Brain microvascular endothelial cell (primary cell): ENCODE results near the gene ICA1.

Experiments
- DNase-seq: peaks from one replicate; pipeline ENCODE4 v3.0.0-alpha.2; 2020
- H3K27ac ChIP-seq: fragments of 250-450 bp; sonication (Bioruptor Pico); 2 replicates; pipeline ENCODE4 v1.5.1; 2020; ENCODE audit warnings: mild to moderate bottlenecking, moderate library complexity
- H3K27me3 ChIP-seq: fragments of 250-450 bp; sonication (Bioruptor Pico); replicated peaks from 2 replicates; pipeline ENCODE4 v1.5.1; 2020; ENCODE audit warnings: mild to moderate bottlenecking
- H3K36me3 ChIP-seq: fragments of 250-450 bp; sonication (Bioruptor Pico); replicated peaks from 2 replicates; pipeline ENCODE4 v1.5.1; 2020; ENCODE audit warnings: mild to moderate bottlenecking
- H3K4me3 ChIP-seq: 2 replicates; pipeline ENCODE4 v1.5.1; 2011; ENCODE audit warnings: low read depth, mild to moderate bottlenecking, control low read depth, low read length, moderate library complexity
- in situ Hi-C: cut with HindIII; loops from 2 replicates; pipeline ENCODE4 v1.10.0; 2017; ENCODE audit warnings: low sequenced_read_pairs, low pct_ligation_motif_present
- TF ChIP-seq, protein P1 (sequence below): IDR thresholded peaks from 2 replicates; pipeline ENCODE4 v1.5.1; 2011; ENCODE audit warnings: low read depth, mild to moderate bottlenecking, moderate library complexity, low read length, control low read depth, inconsistent platforms; ENCODE audit errors: missing control alignments

ICA1 gene

DNA sequence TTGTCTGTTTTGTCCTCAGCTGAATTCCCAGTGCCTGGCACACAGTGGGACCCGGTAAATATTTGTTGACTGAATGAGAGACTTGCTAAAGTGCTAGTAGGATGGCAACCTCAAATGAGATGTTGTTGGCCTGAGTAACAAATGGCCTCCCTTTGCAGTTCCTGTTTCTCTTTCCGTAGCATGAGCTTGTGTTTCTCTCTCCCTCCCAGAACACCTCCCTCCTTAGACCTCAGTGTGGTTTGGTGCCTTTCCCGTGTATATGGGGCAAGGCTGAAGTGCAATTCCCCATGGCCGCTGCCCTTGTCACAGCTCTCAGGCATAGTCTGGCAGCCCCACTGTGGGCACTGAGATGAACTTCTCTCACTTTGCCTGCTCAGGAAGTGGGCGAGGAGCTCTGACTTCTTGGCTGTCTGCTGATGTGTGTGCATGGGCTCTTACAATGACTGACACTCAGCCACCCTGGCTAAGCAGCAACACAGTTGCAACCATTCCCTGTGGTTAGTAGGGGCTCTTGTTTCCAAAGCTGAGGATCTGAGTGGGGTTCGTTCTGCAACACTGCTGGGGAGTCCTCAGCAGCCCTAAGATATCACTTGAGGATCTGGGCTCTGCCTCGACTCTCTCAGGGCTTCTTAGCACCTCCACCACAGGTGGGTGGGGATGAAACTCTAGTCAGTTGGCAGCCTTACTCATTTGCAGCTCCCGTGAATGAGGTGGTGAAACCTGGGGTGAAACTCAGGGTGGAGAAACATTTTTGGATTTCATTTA lies 136.1 kb downstream of the ICA1 start:
- in situ Hi-C loops, result no loop called here
- no peak for DNase-seq
- Histone ChIP-seq H3K4me3 (no peak overlapping the region), H3K27me3 (no peaks in the 10 kb centered on the region), H3K36me3 (no peaks in the 10 kb centered on the region), H3K27ac (no peak overlapping the region)
- TF ChIP-seq, protein P1, sequence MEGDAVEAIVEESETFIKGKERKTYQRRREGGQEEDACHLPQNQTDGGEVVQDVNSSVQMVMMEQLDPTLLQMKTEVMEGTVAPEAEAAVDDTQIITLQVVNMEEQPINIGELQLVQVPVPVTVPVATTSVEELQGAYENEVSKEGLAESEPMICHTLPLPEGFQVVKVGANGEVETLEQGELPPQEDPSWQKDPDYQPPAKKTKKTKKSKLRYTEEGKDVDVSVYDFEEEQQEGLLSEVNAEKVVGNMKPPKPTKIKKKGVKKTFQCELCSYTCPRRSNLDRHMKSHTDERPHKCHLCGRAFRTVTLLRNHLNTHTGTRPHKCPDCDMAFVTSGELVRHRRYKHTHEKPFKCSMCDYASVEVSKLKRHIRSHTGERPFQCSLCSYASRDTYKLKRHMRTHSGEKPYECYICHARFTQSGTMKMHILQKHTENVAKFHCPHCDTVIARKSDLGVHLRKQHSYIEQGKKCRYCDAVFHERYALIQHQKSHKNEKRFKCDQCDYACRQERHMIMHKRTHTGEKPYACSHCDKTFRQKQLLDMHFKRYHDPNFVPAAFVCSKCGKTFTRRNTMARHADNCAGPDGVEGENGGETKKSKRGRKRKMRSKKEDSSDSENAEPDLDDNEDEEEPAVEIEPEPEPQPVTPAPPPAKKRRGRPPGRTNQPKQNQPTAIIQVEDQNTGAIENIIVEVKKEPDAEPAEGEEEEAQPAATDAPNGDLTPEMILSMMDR, result no peak

DNA sequence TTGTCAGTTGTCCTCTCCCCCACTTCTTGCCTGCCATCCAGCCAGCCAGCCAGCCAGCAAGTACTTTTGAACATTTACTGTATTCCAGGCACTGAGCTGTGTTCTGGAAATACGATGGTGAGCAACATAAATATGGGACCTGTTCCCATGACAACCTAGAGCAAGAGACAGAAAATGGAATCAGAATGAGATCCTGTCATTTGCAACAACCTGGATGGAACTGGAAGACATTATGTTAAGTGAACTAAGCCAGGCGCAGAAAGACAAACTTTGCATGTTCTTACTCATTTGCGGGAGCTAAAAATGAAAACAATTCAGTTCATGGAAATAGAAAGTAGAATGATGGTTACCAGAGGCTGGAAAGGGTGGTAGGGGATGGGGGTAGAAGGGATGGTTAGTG lies 140.7 kb downstream of the ICA1 start:
- H3K27ac ChIP-seq, result no peak overlapping the region
- no peaks in the 10 kb centered on the region for H3K36me3 ChIP-seq
- in situ Hi-C loops, result no loop called here
- TF ChIP-seq, protein P1, result no peak
- no peak for DNase-seq
- H3K4me3 ChIP-seq, result no peak overlapping the region
- H3K27me3 ChIP-seq, result no peaks in the 10 kb centered on the region

DNA sequence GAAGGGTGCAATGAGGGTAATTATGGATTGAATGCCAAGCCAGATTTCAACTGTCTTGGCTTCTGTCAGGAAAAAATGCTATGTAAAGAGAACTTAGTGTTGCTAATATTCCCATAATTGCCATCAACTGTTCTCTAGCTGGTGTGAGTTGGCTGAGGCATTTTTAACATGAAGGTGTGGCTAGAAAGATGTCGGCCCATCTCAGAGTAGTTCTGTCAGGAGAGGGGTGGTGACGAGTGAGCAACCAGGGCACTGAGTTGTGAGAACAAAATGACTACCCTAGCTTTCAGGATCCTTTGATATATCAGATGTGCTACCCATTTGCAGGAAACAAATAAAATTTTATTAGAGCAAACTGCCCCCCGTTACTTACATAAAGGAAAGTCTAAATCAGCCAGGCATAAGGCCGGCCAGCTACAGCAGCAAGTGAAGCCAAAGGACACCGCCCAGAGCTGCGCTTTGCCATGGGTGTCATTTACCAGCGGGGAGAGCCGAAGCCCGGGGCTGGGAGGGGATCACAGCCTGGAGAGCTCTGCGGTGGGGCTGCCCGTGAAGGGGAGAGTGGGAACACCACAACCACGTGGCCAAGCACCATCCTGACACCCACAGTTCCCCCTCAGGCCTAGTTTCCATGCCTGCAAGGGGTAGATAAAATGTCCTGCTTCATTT lies 141.4 kb downstream of the ICA1 start:
- Histone ChIP-seq H3K36me3 (no peaks in the 10 kb centered on the region), H3K27me3 (no peaks in the 10 kb centered on the region), H3K4me3 (no peak overlapping the region), H3K27ac (no peak overlapping the region)
- no peak for DNase-seq
- TF ChIP-seq, protein P1, result no peak
- in situ Hi-C loops, result no loop called here

DNA sequence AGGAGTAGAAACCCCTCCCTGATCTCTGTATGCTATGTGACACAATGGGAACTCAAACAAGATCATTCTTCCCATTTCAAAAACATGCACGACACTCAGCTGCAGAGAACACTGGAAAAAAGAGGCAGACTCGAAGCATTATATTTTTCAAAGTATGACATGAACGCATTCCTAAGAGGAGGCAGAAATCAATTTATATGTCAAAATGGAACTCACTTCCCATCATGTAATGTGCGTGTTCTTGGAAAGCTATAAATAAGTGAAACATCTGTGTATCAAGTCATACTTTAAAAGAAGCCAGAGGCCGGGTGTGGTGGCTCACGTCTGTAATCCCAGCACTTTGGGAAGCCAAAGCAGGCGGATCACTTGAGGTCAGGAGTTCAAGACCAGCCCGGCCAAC lies 142.7 kb downstream of the ICA1 start:
- in situ Hi-C loops, result no loop called here
- TF ChIP-seq, protein P1, result no peak
- Histone ChIP-seq H3K27me3 (no peaks in the 10 kb centered on the region), H3K36me3 (no peaks in the 10 kb centered on the region), H3K4me3 (no peak overlapping the region), H3K27ac (no peak overlapping the region)
- DNase-seq, result no peak

DNA sequence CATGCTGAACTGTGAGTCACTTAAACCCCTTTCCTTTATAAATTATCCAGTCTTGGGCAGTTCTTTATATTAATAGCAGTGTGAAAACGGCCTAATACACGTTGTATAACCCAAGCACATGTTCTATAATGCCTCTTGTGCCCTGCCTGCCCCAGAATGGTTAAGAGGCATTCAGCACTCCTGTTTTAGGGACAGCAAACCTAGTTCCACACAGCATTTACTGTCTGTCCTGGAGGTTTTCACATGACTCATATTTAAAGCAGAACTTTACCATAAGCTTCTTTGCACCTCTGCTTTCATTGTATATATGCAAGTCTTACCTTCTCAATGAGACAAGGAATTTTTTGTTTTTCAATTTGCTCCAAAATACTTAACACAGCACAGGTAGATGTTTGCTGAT lies 144.8 kb downstream of the ICA1 start:
- H3K4me3 ChIP-seq, result no peak overlapping the region
- H3K27me3 ChIP-seq, result no peaks in the 10 kb centered on the region
- DNase-seq, result no peak
- TF ChIP-seq, protein P1, result no peak
- in situ Hi-C loops, result no loop called here
- no peak overlapping the region for H3K27ac ChIP-seq
- H3K36me3 ChIP-seq, result no peaks in the 10 kb centered on the region
